GM12878 (cell line): ENCODE data around the gene CNNM2. TPM values are rescaled to one million over a fixed set of nuclear protein-coding genes. Genes with fewer than 3 reads are reported as not detected.

Experiments
- ATAC-seq: fragments of 200-7000 bp; cut with Tn5 transposase; 3 replicates; pipeline ENCODE4 v1.9.1; 2020; ENCODE audit warnings: mild to moderate bottlenecking, moderate library complexity
- BruUV-seq: library from RNA; stranded (reverse); fragments of 400-500 nt; replicated peaks from 2 replicates; lab custom pipeline; 2021; lab: Mats Ljungman, UMichigan
- CTCF ChIA-PET: fragments of 300-600 bp; sonication (Branson Sonifier 250); formaldehyde crosslinking; extraction: SDS; loops from one replicate; lab custom pipeline; 2021; ENCODE audit warnings: inconsistent platforms; lab: Yijun Ruan, JAX
- POLR2A ChIA-PET: fragments of 350-600 bp; formaldehyde crosslinking; extraction: SDS; loops from one replicate; lab custom pipeline; 2021; ENCODE audit warnings: inconsistent platforms; lab: Charles Lee
- RAD21 ChIA-PET: fragments of 300-600 bp; sonication (Branson Sonifier 250); formaldehyde crosslinking; loops from one replicate; lab custom pipeline; 2023; ENCODE audit warnings: antibody characterized with exemption; ENCODE audit not compliant: unreplicated experiment; lab: Charles Lee
- SMC1A ChIA-PET: fragments of 300-600 bp; sonication (Branson Sonifier 250); formaldehyde crosslinking; loops from one replicate; lab custom pipeline; 2023; ENCODE audit not compliant: unreplicated experiment, uncharacterized antibody; lab: Charles Lee
- DNase-seq: peaks from one replicate; pipeline ENCODE4 v3.0.0-alpha.2; 2011; ENCODE audit warnings: low read depth, low spot score
- FAIRE-seq: peaks from 3 replicates; lab custom pipeline; 2011; peaks lifted over from hg19 to GRCh38; lab: Jason Lieb, UNC
- H2AFZ ChIP-seq: 2 replicates; pipeline ENCODE4 v1.6.0; 2011; ENCODE audit warnings: low read depth, low read length, control low read depth; ENCODE audit not compliant: control insufficient read depth
- H3K27ac ChIP-seq: 2 replicates; pipeline ENCODE4 v1.5.1; 2011; ENCODE audit warnings: control low read depth; ENCODE audit not compliant: control insufficient read depth, insufficient read depth
- H3K27me3 ChIP-seq, 2 experiments: replicated peaks in 1 of 2; 2 replicates each; pipeline versions ENCODE4 v1.6.0 to v1.6.1; 2011; ENCODE audit warnings: low read length in 1 of 2; ENCODE audit not compliant: control insufficient read depth in 2 of 2, insufficient read depth in 2 of 2
- H3K36me3 ChIP-seq, 2 experiments: 2 replicates each; pipeline ENCODE4 v1.5.1; 2011; ENCODE audit warnings: low read length in 1 of 2; ENCODE audit not compliant: control insufficient read depth in 2 of 2, insufficient read depth in 2 of 2
- H3K4me1 ChIP-seq: 2 replicates; pipeline ENCODE4 v1.6.1; 2011; ENCODE audit warnings: mild to moderate bottlenecking, low read length, moderate library complexity, mixed read lengths; ENCODE audit not compliant: control insufficient read depth, insufficient read depth
- H3K4me2 ChIP-seq: 2 replicates; pipeline ENCODE4 v1.6.0; 2011; ENCODE audit warnings: control low read depth; ENCODE audit not compliant: control insufficient read depth, insufficient read depth
- H3K4me3 ChIP-seq: fragments of 200-600 bp; sonication (generic); 2 replicates; pipeline ENCODE4 v1.5.1; 2016
- H3K79me2 ChIP-seq: 2 replicates; pipeline ENCODE4 v1.6.0; 2011; ENCODE audit warnings: low read length; ENCODE audit not compliant: control insufficient read depth, insufficient read depth
- H3K9ac ChIP-seq: 2 replicates; pipeline ENCODE4 v1.8.0; 2011; ENCODE audit warnings: low read length, control low read depth, mixed read lengths; ENCODE audit not compliant: control insufficient read depth, insufficient read depth
- H3K9me3 ChIP-seq: replicated peaks from 3 replicates; pipeline ENCODE4 v1.5.1; 2011; ENCODE audit warnings: mild to moderate bottlenecking, low read length; ENCODE audit not compliant: control insufficient read depth, insufficient read depth
- H4K20me1 ChIP-seq: 2 replicates; pipeline ENCODE4 v1.6.0; 2011; ENCODE audit not compliant: control insufficient read depth, insufficient read depth
- DPF2 ChIP-seq: fragments of 450-650 bp; IDR thresholded peaks from 2 replicates; pipeline ENCODE4 v1.6.1; 2017; ENCODE audit warnings: mild to moderate bottlenecking
- ZBTB11 ChIP-seq: fragments of 450-650 bp; formaldehyde crosslinking; IDR thresholded peaks from 2 replicates; pipeline ENCODE4 v1.5.0; 2022; ENCODE audit warnings: mild to moderate bottlenecking, missing genetic modification characterization
- WGBS: methylation state at CpG from one replicate; pipeline ENCODE4 v1.1.6; 2016; ENCODE audit warnings: low lambda C conversion rate; ENCODE audit not compliant: insufficient replicate concordance, insufficient coverage; ENCODE audit errors: missing lambda C conversion rate; 5-methylcytosine and 5-hydroxymethylcytosine counted together
- in situ Hi-C: fragments of 300-500 bp; cut with MboI; formaldehyde crosslinking; loops from 9 replicates; pipeline ENCODE4 v1.14.3; 2018; ENCODE audit warnings: mixed read lengths
- intact Hi-C: fragments of 100-400 bp; cut with micrococcal nuclease; formaldehyde crosslinking; loops from one replicate; pipeline ENCODE4 v1.14.2; 2022; ENCODE audit not compliant: unreplicated experiment
- polyA plus RNA-seq, 11 experiments: library from polyadenylated mRNA; depleted of rRNA in 4 of 11; unstranded in 6 of 11; stranded (reverse) in 5 of 11; fragments of >200 nt; fragmentation: Nextera tagmentation in 4 of 11; fragmentation: Illumina TruSeq in 1 of 11; extraction: Ambion mirVana in 4 of 11; extraction: Trizol in 1 of 11; gene quantifications; 1 replicate in 1 of 11; 2 replicates in 10 of 11; pipeline versions ENCODE4 v1.2.1 to v1.2.3, GENCODE V29; 2011 to 2016; ENCODE audit warnings: inconsistent platforms in 2 of 11, missing spikeins in 2 of 11, low read depth in 1 of 11
- total RNA-seq, 4 experiments: library from RNA; depleted of rRNA in 3 of 4; stranded (reverse); fragments of >200 nt in 3 of 4; fragmentation: Illumina TruSeq in 1 of 4; extraction: Trizol in 1 of 4; gene quantifications; 2 replicates each; pipeline versions ENCODE4 v1.2.1 to v1.2.3, GENCODE V29; 2013 to 2021
- TF ChIP-seq, protein P1 (sequence below), 3 experiments: IDR thresholded peaks in 2 of 3; conservative IDR thresholded peaks in 1 of 3; 2 replicates each; pipeline ENCODE4 v1.5.1; 2011; ENCODE audit warnings: low read depth in 3 of 3, low read length in 3 of 3, mild to moderate bottlenecking in 3 of 3, control low read depth in 2 of 3, moderate library complexity in 2 of 3, inconsistent platforms in 1 of 3, mixed read lengths in 1 of 3; ENCODE audit not compliant: control insufficient read depth in 2 of 3, insufficient read depth in 1 of 3; ENCODE audit errors: extremely low read depth in 1 of 3

The CNNM2 gene
- total and polyA plus RNA-seq, 10 of the 15 experiments (the other 5 are each of a cell fraction or from before 2014, with no cell fraction given): 0.18 to 7.3 (median 2.5) TPM

DNA sequence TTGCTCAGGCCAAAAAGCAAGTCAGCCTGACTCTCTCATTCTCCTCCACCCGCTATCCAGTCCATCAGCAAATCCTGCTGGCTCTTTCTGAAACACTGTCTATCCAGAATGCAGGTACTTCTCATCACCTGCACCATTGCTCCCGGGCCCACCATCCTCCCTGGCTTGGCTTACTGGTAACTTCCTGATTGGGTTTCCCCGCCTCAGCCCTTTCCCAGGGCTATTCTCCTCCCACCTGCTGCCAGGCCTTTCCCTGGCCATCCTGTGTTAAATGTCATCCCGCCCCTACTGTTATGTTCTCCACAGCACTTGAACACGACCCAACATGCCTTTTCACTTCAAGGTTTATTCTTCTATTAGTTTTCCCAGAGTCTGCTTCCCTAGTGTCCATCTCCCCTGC, 124.0 kb downstream of the CNNM2 start (continued):
- TF ChIP-seq ZBTB11 (CRISPR knock-in tag): no peak
- no peak for TF ChIP-seq DPF2

GRCh38 chr10:103042908-103043307, 124.8 kb downstream of the CNNM2 start:
- no peak overlapping the region for H2AFZ ChIP-seq
- H3K4me2 ChIP-seq: no peak overlapping the region
- no peaks in the 10 kb centered on the region for H3K79me2 ChIP-seq
- no peak overlapping the region for H3K9ac ChIP-seq
- no peaks in the 10 kb centered on the region for H3K36me3 ChIP-seq
- no peaks in the 10 kb centered on the region for H3K27me3 ChIP-seq
- ChIA-PET POLR2A (no interaction called here), SMC1A (no interaction called here), RAD21 (no interaction called here), CTCF (no interaction called here)
- no peaks in the 10 kb centered on the region for H4K20me1 ChIP-seq
- DNase-seq (no peak), ATAC-seq (no peak), FAIRE-seq (no peak)
- in situ Hi-C loops (no loop called here), intact Hi-C loops (no loop called here)
- no peaks in the 10 kb centered on the region for H3K9me3 ChIP-seq
- no peak overlapping the region for H3K27ac ChIP-seq
- no TSS peak for BruUV-seq
- TF ChIP-seq, protein P1, sequence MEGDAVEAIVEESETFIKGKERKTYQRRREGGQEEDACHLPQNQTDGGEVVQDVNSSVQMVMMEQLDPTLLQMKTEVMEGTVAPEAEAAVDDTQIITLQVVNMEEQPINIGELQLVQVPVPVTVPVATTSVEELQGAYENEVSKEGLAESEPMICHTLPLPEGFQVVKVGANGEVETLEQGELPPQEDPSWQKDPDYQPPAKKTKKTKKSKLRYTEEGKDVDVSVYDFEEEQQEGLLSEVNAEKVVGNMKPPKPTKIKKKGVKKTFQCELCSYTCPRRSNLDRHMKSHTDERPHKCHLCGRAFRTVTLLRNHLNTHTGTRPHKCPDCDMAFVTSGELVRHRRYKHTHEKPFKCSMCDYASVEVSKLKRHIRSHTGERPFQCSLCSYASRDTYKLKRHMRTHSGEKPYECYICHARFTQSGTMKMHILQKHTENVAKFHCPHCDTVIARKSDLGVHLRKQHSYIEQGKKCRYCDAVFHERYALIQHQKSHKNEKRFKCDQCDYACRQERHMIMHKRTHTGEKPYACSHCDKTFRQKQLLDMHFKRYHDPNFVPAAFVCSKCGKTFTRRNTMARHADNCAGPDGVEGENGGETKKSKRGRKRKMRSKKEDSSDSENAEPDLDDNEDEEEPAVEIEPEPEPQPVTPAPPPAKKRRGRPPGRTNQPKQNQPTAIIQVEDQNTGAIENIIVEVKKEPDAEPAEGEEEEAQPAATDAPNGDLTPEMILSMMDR (IDR thresholded peaks at IDR 0.05 in 2 of 3, conservative IDR thresholded peaks at IDR 0.05 in 1 of 3; ENCODE audit: control insufficient read depth in 2 of 3, extremely low read depth in 1 of 3, insufficient read depth in 1 of 3, low read depth in 3 of 3, low read length in 3 of 3): peak in 1 of 3 experiments; percentile 5; a peak in 1 of 6 replicates
- no peak for TF ChIP-seq DPF2
- TF ChIP-seq, all 136 proteins: peak for 1
- H3K4me3 ChIP-seq: no peak overlapping the region
- H3K4me1 ChIP-seq: no peaks in the 10 kb centered on the region
- WGBS: 98% methylated on average over 7 of the region's 7 CpGs
